Fibroblast of mammary gland (primary cell): ENCODE results near the gene RFX8.
A peak's percentile ranks its signal among the peaks of the same experiment; 100 is the strongest.

Source experiments
- DNase-seq: peaks from one replicate; pipeline ENCODE4 v3.0.0-alpha.2; 2010; ENCODE audit warnings: low read depth
- H3K4me3 ChIP-seq: 2 replicates; pipeline ENCODE4 v1.5.1; 2011; ENCODE audit warnings: low read depth, mild to moderate bottlenecking, low read length, moderate library complexity; ENCODE audit not compliant: control insufficient read depth
- CTCF ChIP-seq: conservative IDR thresholded peaks from 2 replicates; pipeline ENCODE4 v1.5.1; 2011; ENCODE audit warnings: low read depth, low read length, inconsistent platforms; ENCODE audit not compliant: control insufficient read depth, insufficient read depth

Gene RFX8

GRCh38 chr2:101387151-101387834 is 87.6 kb downstream of the RFX8 start, which contains the start of gene CREG2:
TSS of gene CREG2 (minus strand) at chr2:101387503. CDS start at chr2:101387457, 46 bp downstream.
- DNase-seq, result peak; percentile 42
- peak; percentile 19 for TF ChIP-seq CTCF
- H3K4me3 ChIP-seq, result peak within 1 kb of the TSS; percentile 41

- DNase-seq, result no peak
- no peak for TF ChIP-seq CTCF
- H3K4me3 ChIP-seq, result no peak overlapping the region
Observed at GRCh38 chr2:101386599-101387150, 88.2 kb downstream of the RFX8 start.

DNA sequence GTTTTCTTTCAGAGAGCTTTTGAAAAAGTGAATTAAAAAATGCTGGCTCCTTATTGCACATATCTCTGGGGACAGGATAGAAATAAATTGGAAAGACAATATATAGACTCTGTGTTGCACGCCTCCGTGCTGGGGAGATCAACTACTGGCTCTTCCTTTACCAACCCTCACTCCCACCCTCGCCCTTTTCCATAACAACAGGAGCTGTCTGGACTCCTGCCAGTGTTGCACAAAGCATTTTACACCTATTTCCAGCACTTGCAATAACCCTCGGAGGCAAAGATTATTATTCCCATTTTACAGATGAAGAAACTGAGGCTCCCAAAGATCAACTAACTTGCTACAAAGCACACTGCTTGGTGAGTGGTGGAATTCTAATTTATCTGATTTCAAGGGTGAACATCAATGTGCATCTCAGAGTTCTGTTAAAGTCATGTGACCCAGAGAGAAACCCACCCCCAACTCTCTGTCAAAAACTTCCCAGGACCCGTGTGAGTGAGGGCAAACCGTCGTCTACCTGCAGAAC is 91.8 kb downstream of the RFX8 start:
- DNase-seq, result no peak
- no peak overlapping the region for H3K4me3 ChIP-seq
- TF ChIP-seq CTCF, result no peak

GRCh38 chr2:101382442-101382841 is 92.5 kb downstream of the RFX8 start:
- H3K4me3 ChIP-seq, result no peak overlapping the region
- TF ChIP-seq CTCF, result no peak
- no peak for DNase-seq

- H3K4me3 ChIP-seq, result no peak overlapping the region
- no peak for TF ChIP-seq CTCF
- DNase-seq, result peak; percentile 94
Observed at GRCh38 chr2:101380376-101380775, 94.5 kb downstream of the RFX8 start.

DNA sequence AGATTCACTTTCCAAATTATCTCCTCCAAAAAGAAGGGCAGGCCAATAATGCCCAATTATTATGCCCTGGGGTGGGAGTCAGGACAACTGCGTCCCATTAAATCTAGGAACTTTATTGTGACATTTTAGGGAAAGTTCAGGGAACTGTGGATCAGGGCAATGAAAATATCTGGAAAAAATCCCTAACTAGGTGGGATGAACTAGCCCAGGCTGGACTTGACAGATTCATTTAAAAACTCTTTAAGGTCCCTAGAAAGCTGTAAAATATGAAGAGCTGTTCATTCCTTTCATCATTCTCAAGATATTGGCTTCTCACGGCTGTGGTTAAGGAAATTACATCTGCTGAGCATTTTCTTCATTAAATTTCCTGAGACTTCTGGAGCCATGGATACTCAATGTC is 95.8 kb downstream of the RFX8 start:
- no peak overlapping the region for H3K4me3 ChIP-seq
- DNase-seq, result no peak
- no peak for TF ChIP-seq CTCF
